Right lobe of liver (tissue), 6 donors: ENCODE measurements around the gene SCAMP4. TPM values are rescaled to one million over a fixed set of nuclear protein-coding genes. Genes with fewer than 3 reads are reported as not detected.
"Not testable (repeated sequence)": the region's sequence is repeated elsewhere in the genome, so short reads cannot be mapped to it uniquely, and the experiment has no call there.

Experiments
- ATAC-seq, 4 donors: fragments of 200-7000 bp; cut with Tn5 transposase; one replicate each; pipeline ENCODE4 v1.9.1; 2020; ENCODE audit warnings: mild to moderate bottlenecking in 4 of 4, moderate library complexity in 4 of 4
- DNase-seq, 3 donors: peaks; one replicate each; pipeline ENCODE4 v3.0.0-alpha.2; 2020
- H3K27ac ChIP-seq, 3 donors: fragments of 200-600 bp; one replicate each; pipeline ENCODE4 v1.8.0; 2022
- H3K27me3 ChIP-seq, 2 donors: fragments of 200-600 bp; one replicate each; pipeline ENCODE4 v1.8.0; 2022
- H3K36me3 ChIP-seq, 4 donors: fragments of 200-600 bp; sonication (generic) in 1 of 4; one replicate each; pipeline versions ENCODE4 v1.5.1 to v1.8.0; 2017 to 2022; ENCODE audit warnings: control low read depth in 1 of 4
- H3K4me1 ChIP-seq, 4 donors: fragments of 200-600 bp; sonication (generic) in 1 of 4; one replicate each; pipeline versions ENCODE4 v1.5.1 to v1.8.0; 2017 to 2022; ENCODE audit warnings: control low read depth in 1 of 4
- H3K4me3 ChIP-seq, 3 donors: fragments of 200-600 bp; one replicate each; pipeline ENCODE4 v1.8.0; 2022
- H3K9me3 ChIP-seq, 4 donors: fragments of 200-600 bp; sonication (generic) in 1 of 4; one replicate each; pipeline versions ENCODE4 v1.5.1 to v1.8.0; 2017 to 2022; ENCODE audit warnings: control low read depth in 1 of 4
- CTCF ChIP-seq, 4 donors: fragments of 200-600 bp in 3 of 4; fragments of 450-650 bp in 1 of 4; IDR thresholded peaks; one replicate each; pipeline versions ENCODE4 v1.5.1 to v1.8.0; 2016 to 2022; ENCODE audit warnings: antibody characterized with exemption in 4 of 4, mild to moderate bottlenecking in 2 of 4
- POLR2A ChIP-seq: fragments of 450-650 bp; IDR thresholded peaks from one replicate; pipeline ENCODE4 v1.6.1; 2017; ENCODE audit warnings: antibody characterized with exemption, mild to moderate bottlenecking
- WGBS: methylation state at CpG from one replicate; pipeline ENCODE4 v1.1.6; 2018; ENCODE audit warnings: low coverage, low lambda C conversion rate; ENCODE audit not compliant: insufficient coverage; ENCODE audit errors: missing lambda C conversion rate; 5-methylcytosine and 5-hydroxymethylcytosine counted together
- intact Hi-C, 2 donors: fragments of 100-400 bp; cut with DNase I; formaldehyde crosslinking; loops; one replicate each; pipeline versions ENCODE4 v1.11.2 to v1.14.1; 2022
- total RNA-seq, 6 experiments: library from RNA; depleted of rRNA in 2 of 6; stranded (reverse); fragments of >200 nt in 2 of 6; fragmentation: NEBNext Ultra II Directional in 3 of 6; extraction: Animal tissue kit (Norgen Biotek cat#: 25700) in 3 of 6; gene quantifications; one replicate each; pipeline versions ENCODE4 v1.1.0 to v1.2.4, GENCODE V29; 2016 to 2023
- donor health status: DM: no; HTN: yes; CAD: no.
- donor health status: DM: no; HTN: no; CAD: no.
- donor health status: DM: no; HTN: no; CAD: no.
- donor health status: DM: no; HTN: yes; CAD: no.
- donor health status: DM: no; HTN: yes; CAD: no.

SCAMP4 gene
- total RNA-seq, 6 experiments from 2014 or later = 22.1 to 60.6 (median 24.4) TPM

GRCh38 chr19:1884719-1885334 lies 20.4 kb upstream of the SCAMP4 start:
- peak in 1 of 3 donors; percentile 56 for DNase-seq
- peak in 2 of 4 donors; percentile 4 to 15 for ATAC-seq
- Histone ChIP-seq H3K27ac (peak overlapping the region; percentile 70 to 88 (median 86)), H3K9me3 (no peaks in the 10 kb centered on the region), H3K36me3 (no peaks in the 10 kb centered on the region), H3K4me1 (peaks cover 0 to 9% (median 2%) of the 10 kb centered on the region in 4 donors), H3K4me3 (peak overlapping the region; percentile 63 to 89 (median 80)), H3K27me3 (no peaks in the 10 kb centered on the region)
- 0% methylated on average over 10 of the region's 56 CpGs for WGBS
- TF ChIP-seq POLR2A (no peak), CTCF (IDR thresholded peaks at IDR 0.05) (no peak)
- intact Hi-C loops = no loop called here

- H3K9me3 ChIP-seq, H3K27me3 ChIP-seq, H3K36me3 ChIP-seq, H3K4me1 ChIP-seq, intact Hi-C loops: not testable (repeated sequence)
- ATAC-seq (peak; percentile 94 to 97 (median 96)), DNase-seq (peak; percentile 95 to 96 (median 95))
- TF ChIP-seq POLR2A = peak; percentile 71
- H3K27ac ChIP-seq = peak within 1 kb of the TSS; percentile 70 to 88 (median 86)
- H3K4me3 ChIP-seq = peak within 1 kb of the TSS; percentile 63 to 89 (median 80)
- WGBS = 21% methylated on average over 14 of the region's 46 CpGs
Measured at GRCh38 chr19:1885398-1886119, 19.6 kb upstream of the SCAMP4 start, which contains the start of gene ABHD17A. Gene ABHD17A (minus strand): TSS chr19:1885496. CDS start chr19:1881566, 3,930 bp downstream.

GRCh38 chr19:1886360-1886759 lies 18.8 kb upstream of the SCAMP4 start:
- ATAC-seq, DNase-seq, H3K36me3 ChIP-seq, H3K27me3 ChIP-seq, H3K9me3 ChIP-seq, intact Hi-C loops, H3K4me3 ChIP-seq, H3K27ac ChIP-seq, H3K4me1 ChIP-seq: not testable (repeated sequence)
- WGBS = 95% methylated on average over 11 of the region's 15 CpGs

GRCh38 chr19:1888385-1888784 lies 16.8 kb upstream of the SCAMP4 start:
- Histone ChIP-seq H3K4me1 (peaks cover 0 to 6% (median 2%) of the 10 kb centered on the region in 4 donors), H3K9me3 (no peaks in the 10 kb centered on the region), H3K27ac (no peak overlapping the region), H3K27me3 (no peaks in the 10 kb centered on the region), H3K36me3 (no peaks in the 10 kb centered on the region), H3K4me3 (no peak overlapping the region)
- TF ChIP-seq POLR2A (no peak), CTCF (IDR thresholded peaks at IDR 0.05) (no peak)
- DNase-seq (no peak), ATAC-seq (no peak)
- 95% methylated on average over 4 of the region's 5 CpGs for WGBS
- intact Hi-C loops = no loop called here

- no peaks in the 10 kb centered on the region for H3K4me1 ChIP-seq
- no peak for ATAC-seq
- no peaks in the 10 kb centered on the region for H3K27me3 ChIP-seq
- TF ChIP-seq CTCF (IDR thresholded peaks at IDR 0.05) (no peak), POLR2A (no peak)
- H3K4me3 ChIP-seq = no peak overlapping the region
- WGBS = 100% methylated on average over 1 of the region's 1 CpG
- no peaks in the 10 kb centered on the region for H3K36me3 ChIP-seq
- DNase-seq = no peak
- H3K9me3 ChIP-seq = no peaks in the 10 kb centered on the region
- H3K27ac ChIP-seq = no peak overlapping the region
- intact Hi-C loops = no loop called here
Measured at GRCh38 chr19:1889907-1890306, 15.3 kb upstream of the SCAMP4 start.
